Upper lobe of left lung (tissue), 6 donors: ENCODE data around the gene OR2D2. TPM values are rescaled to one million over a fixed set of nuclear protein-coding genes. Genes with fewer than 3 reads are reported as not detected.

Experiments
- ATAC-seq, 2 donors: fragments of 200-7000 bp; cut with Tn5 transposase; one replicate each; pipeline ENCODE4 v1.9.1; 2022; ENCODE audit warnings: mild to moderate bottlenecking in 2 of 2, moderate library complexity in 2 of 2; ENCODE audit not compliant: low FRiP score in 2 of 2
- DNase-seq, 2 donors: peaks; one replicate each; pipeline ENCODE4 v3.0.0-alpha.2; 2019 to 2020
- H3K27ac ChIP-seq, 4 donors: fragments of 200-600 bp; sonication (generic); one replicate each; pipeline ENCODE4 v1.5.1; 2016 to 2019
- H3K27me3 ChIP-seq, 4 donors: fragments of 200-600 bp; sonication (generic); one replicate each; pipeline ENCODE4 v1.5.1; 2017 to 2019
- H3K36me3 ChIP-seq, 4 donors: fragments of 200-600 bp; sonication (generic); one replicate each; pipeline ENCODE4 v1.5.1; 2016 to 2019
- H3K4me1 ChIP-seq, 4 donors: fragments of 200-600 bp; sonication (generic); one replicate each; pipeline ENCODE4 v1.5.1; 2018 to 2019
- H3K4me3 ChIP-seq, 4 donors: fragments of 200-600 bp; sonication (generic); one replicate each; pipeline ENCODE4 v1.5.1; 2017 to 2019; ENCODE audit warnings: mild to moderate bottlenecking in 2 of 4, moderate library complexity in 1 of 4
- H3K9me3 ChIP-seq, 4 donors: fragments of 200-600 bp; sonication (generic); one replicate each; pipeline ENCODE4 v1.5.1; 2018 to 2019
- EP300 ChIP-seq, 4 donors: sonication (generic); formaldehyde crosslinking; IDR thresholded peaks; one replicate each; pipeline ENCODE4 v1.5.1; 2017; ENCODE audit warnings: antibody characterized with exemption in 4 of 4, control low read depth in 2 of 4
- POLR2A ChIP-seq, 4 donors: fragments of 450-650 bp; IDR thresholded peaks; one replicate each; pipeline ENCODE4 v1.5.1; 2016 to 2017; ENCODE audit warnings: antibody characterized with exemption in 4 of 4, mild to moderate bottlenecking in 2 of 4
- POLR2AphosphoS5 ChIP-seq, 2 donors: sonication (generic); formaldehyde crosslinking; IDR thresholded peaks; one replicate each; pipeline ENCODE4 v1.5.1; 2017; ENCODE audit warnings: antibody characterized with exemption in 2 of 2
- WGBS, 2 donors: methylation state at CpG; one replicate each; pipeline ENCODE4 v1.1.5; 2017 to 2018; 5-methylcytosine and 5-hydroxymethylcytosine counted together
- total RNA-seq, 6 donors: library from RNA; depleted of rRNA in 4 of 6; stranded (reverse); fragments of >200 nt in 4 of 6; gene quantifications; one replicate each; pipeline versions ENCODE4 v1.1.0 to v1.2.1, GENCODE V29; 2016 to 2021
- TF ChIP-seq, protein P1 (sequence below), 6 experiments: fragments of 450-650 bp in 4 of 6; fragments of 200-600 bp in 2 of 6; sonication (generic) in 2 of 6; IDR thresholded peaks; one replicate each; pipeline ENCODE4 v1.5.1; 2016 to 2019; ENCODE audit warnings: antibody characterized with exemption in 6 of 6
- donor health status: DM: no; HTN: no; CAD: no; lungs with moderate emphysema.
- donor health status: DM: no; HTN: yes; CAD: no; lungs with severe emphysema.

The OR2D2 gene
- total RNA-seq, 6 donors from 2014 or later, result 0.46 to 4.2 (median 1.5) TPM; not detected in 3

- H3K9me3 ChIP-seq, result no peaks in the 10 kb centered on the region
- 86% methylated on average over 2 of the region's 2 CpGs for WGBS, 2 donors
Measured at GRCh38 chr11:6875761-6876160, 16.5 kb downstream of the OR2D2 start.

DNA sequence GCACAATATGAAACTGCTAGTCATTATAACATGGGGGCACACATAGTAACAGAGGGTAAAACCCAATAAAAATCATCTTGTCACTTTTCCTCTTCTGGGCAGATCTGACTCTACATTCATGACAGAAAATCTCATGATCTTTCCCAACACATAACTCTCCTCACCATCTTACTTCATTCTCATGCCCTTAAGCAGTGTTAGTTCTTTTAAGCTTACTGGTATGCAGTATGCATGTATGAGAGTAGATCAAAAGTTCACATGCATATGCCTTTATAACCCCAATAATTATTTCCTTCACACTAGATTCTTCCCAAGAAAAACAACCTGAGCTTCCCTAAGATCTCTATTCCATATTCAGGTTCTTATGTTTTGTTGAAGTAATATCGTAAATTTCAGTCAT, 21.0 kb downstream of the OR2D2 start:
- no peak for TF ChIP-seq POLR2A (IDR thresholded peaks at IDR 0.05)
- TF ChIP-seq POLR2AphosphoS5 (IDR thresholded peaks at IDR 0.05), result no peak
- no peak for TF ChIP-seq EP300 (IDR thresholded peaks at IDR 0.05)
- TF ChIP-seq, protein P1, sequence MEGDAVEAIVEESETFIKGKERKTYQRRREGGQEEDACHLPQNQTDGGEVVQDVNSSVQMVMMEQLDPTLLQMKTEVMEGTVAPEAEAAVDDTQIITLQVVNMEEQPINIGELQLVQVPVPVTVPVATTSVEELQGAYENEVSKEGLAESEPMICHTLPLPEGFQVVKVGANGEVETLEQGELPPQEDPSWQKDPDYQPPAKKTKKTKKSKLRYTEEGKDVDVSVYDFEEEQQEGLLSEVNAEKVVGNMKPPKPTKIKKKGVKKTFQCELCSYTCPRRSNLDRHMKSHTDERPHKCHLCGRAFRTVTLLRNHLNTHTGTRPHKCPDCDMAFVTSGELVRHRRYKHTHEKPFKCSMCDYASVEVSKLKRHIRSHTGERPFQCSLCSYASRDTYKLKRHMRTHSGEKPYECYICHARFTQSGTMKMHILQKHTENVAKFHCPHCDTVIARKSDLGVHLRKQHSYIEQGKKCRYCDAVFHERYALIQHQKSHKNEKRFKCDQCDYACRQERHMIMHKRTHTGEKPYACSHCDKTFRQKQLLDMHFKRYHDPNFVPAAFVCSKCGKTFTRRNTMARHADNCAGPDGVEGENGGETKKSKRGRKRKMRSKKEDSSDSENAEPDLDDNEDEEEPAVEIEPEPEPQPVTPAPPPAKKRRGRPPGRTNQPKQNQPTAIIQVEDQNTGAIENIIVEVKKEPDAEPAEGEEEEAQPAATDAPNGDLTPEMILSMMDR (IDR thresholded peaks at IDR 0.05), result no peak

More at GRCh38 chr11:6875761-6876160, 16.5 kb downstream of the OR2D2 start:
- Histone ChIP-seq H3K36me3 (no peaks in the 10 kb centered on the region), H3K27me3 (no peaks in the 10 kb centered on the region), H3K4me1 (no peaks in the 10 kb centered on the region), H3K4me3 (no peak overlapping the region), H3K27ac (no peak overlapping the region)
- no peak for ATAC-seq
- DNase-seq, result no peak
- TF ChIP-seq POLR2A (IDR thresholded peaks at IDR 0.05), result no peak
- no peak for TF ChIP-seq POLR2AphosphoS5 (IDR thresholded peaks at IDR 0.05)
- TF ChIP-seq EP300 (IDR thresholded peaks at IDR 0.05), result no peak
- TF ChIP-seq, protein P1 (IDR thresholded peaks at IDR 0.05), result no peak

GRCh38 chr11:6864438-6864837, 27.9 kb downstream of the OR2D2 start:
- ATAC-seq, result no peak
- no peak for DNase-seq
- no peaks in the 10 kb centered on the region for H3K27me3 ChIP-seq
- H3K4me3 ChIP-seq, result no peak overlapping the region
- H3K27ac ChIP-seq, result no peak overlapping the region
- 68 to 95% methylated on average over 1 of the region's 1 CpG for WGBS, 2 donors
- H3K36me3 ChIP-seq, result no peaks in the 10 kb centered on the region
- no peaks in the 10 kb centered on the region for H3K4me1 ChIP-seq
- no peaks in the 10 kb centered on the region for H3K9me3 ChIP-seq
- no peak for TF ChIP-seq EP300 (IDR thresholded peaks at IDR 0.05)
- TF ChIP-seq, protein P1 (IDR thresholded peaks at IDR 0.05), result no peak
- TF ChIP-seq POLR2AphosphoS5 (IDR thresholded peaks at IDR 0.05), result no peak
- no peak for TF ChIP-seq POLR2A (IDR thresholded peaks at IDR 0.05)

More for the DNA sequence above, 21.0 kb downstream of the OR2D2 start:
- Histone ChIP-seq H3K4me1 (no peaks in the 10 kb centered on the region), H3K36me3 (no peaks in the 10 kb centered on the region), H3K4me3 (no peak overlapping the region), H3K9me3 (no peaks in the 10 kb centered on the region), H3K27ac (no peak overlapping the region), H3K27me3 (no peaks in the 10 kb centered on the region)
- WGBS, 2 donors, result 87 to 89% methylated on average over 1 of the region's 1 CpG
- DNase-seq (no peak), ATAC-seq (no peak)

- no peak for DNase-seq
- Histone ChIP-seq H3K27ac (no peak within 1 kb of the TSS), H3K36me3 (no peaks in the 10 kb centered on the region), H3K4me1 (no peaks in the 10 kb centered on the region), H3K9me3 (no peaks in the 10 kb centered on the region), H3K27me3 (no peaks in the 10 kb centered on the region), H3K4me3 (no peak within 1 kb of the TSS)
- no peak for ATAC-seq
- no peak for TF ChIP-seq POLR2AphosphoS5 (IDR thresholded peaks at IDR 0.05)
- TF ChIP-seq EP300 (IDR thresholded peaks at IDR 0.05), result no peak
- TF ChIP-seq POLR2A (IDR thresholded peaks at IDR 0.05), result no peak
- TF ChIP-seq, protein P1 (IDR thresholded peaks at IDR 0.05), result no peak
- 59 to 65% methylated on average over 1 of the region's 1 CpG for WGBS, 2 donors
Measured at GRCh38 chr11:6862961-6863360, 29.3 kb downstream of the OR2D2 start, which contains the start of gene OR10A2. Gene OR10A2, plus strand, starts transcription at chr11:6863057. Its CDS starts 6,698 bp downstream, at chr11:6869755.

DNA sequence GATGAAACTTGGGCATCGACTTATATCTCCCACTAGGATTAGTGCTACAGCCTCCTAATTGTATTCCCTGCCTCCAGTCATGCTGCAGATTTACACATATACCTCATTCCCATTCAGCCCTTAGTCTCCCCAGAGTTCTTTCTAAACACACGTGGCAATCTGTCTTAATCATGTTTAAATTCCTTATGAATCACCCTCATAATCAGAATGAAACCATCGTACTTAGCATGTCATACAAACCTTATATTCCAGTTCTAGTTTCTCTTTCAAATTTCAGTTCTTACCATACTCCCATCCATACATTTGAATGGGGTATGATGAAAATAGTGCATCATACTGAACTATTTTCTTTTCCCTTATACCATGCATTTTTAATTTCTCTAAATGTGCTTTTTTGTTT, 35.4 kb downstream of the OR2D2 start:
- Histone ChIP-seq H3K36me3 (no peaks in the 10 kb centered on the region), H3K4me1 (no peaks in the 10 kb centered on the region), H3K9me3 (peaks cover 0 to 3% (median 0%) of the 10 kb centered on the region in 4 donors), H3K27me3 (no peaks in the 10 kb centered on the region), H3K27ac (no peak overlapping the region), H3K4me3 (no peak overlapping the region)
- TF ChIP-seq POLR2AphosphoS5 (IDR thresholded peaks at IDR 0.05) (no peak), POLR2A (IDR thresholded peaks at IDR 0.05) (no peak), EP300 (IDR thresholded peaks at IDR 0.05) (no peak)
- TF ChIP-seq, protein P1 (IDR thresholded peaks at IDR 0.05), result no peak
- ATAC-seq, result no peak
- WGBS, 2 donors, result 73 to 79% methylated on average over 3 of the region's 3 CpGs
- DNase-seq, result no peak
